Measurements from ENCODE around the gene LSM2. TPM values are rescaled to one million over a fixed set of nuclear protein-coding genes. Genes with fewer than 3 reads are reported as not detected.

Gene LSM2
- total and polyA plus RNA-seq, 2 experiments from 2014 or later: 51.9 to 57.9 TPM

- Histone ChIP-seq H3K4me3 (no peak overlapping the region), H4K20me1 (ENCODE audit: insufficient read depth, poor library complexity, severe bottlenecking) (no peaks in the 10 kb centered on the region), H2AFZ (no peak overlapping the region), H3K9me3 (ENCODE audit: low read depth) (no peaks in the 10 kb centered on the region), H3K4me2 (no peak overlapping the region), H3K36me3 (replicated peaks; ENCODE audit: insufficient read depth, low read depth) (no peaks in the 10 kb centered on the region), H3K9me2 (replicated peaks; ENCODE audit: insufficient read depth) (no peaks in the 10 kb centered on the region), H3K27me3 (no peaks in the 10 kb centered on the region), H3K4me1 (ENCODE audit: insufficient read depth) (peaks cover 8% of the 10 kb centered on the region), H3K79me2 (no peaks in the 10 kb centered on the region), H3K27ac (no peak overlapping the region)
- TF ChIP-seq, protein P1, sequence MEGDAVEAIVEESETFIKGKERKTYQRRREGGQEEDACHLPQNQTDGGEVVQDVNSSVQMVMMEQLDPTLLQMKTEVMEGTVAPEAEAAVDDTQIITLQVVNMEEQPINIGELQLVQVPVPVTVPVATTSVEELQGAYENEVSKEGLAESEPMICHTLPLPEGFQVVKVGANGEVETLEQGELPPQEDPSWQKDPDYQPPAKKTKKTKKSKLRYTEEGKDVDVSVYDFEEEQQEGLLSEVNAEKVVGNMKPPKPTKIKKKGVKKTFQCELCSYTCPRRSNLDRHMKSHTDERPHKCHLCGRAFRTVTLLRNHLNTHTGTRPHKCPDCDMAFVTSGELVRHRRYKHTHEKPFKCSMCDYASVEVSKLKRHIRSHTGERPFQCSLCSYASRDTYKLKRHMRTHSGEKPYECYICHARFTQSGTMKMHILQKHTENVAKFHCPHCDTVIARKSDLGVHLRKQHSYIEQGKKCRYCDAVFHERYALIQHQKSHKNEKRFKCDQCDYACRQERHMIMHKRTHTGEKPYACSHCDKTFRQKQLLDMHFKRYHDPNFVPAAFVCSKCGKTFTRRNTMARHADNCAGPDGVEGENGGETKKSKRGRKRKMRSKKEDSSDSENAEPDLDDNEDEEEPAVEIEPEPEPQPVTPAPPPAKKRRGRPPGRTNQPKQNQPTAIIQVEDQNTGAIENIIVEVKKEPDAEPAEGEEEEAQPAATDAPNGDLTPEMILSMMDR (IDR thresholded peaks at IDR 0.05; ENCODE audit: poor library complexity): no peak
- TF ChIP-seq EZH2 (IDR thresholded peaks at IDR 0.05; ENCODE audit: borderline replicate concordance): no peak
- no peak for TF ChIP-seq EZH2phosphoT487 (IDR thresholded peaks at IDR 0.05; ENCODE audit: low read depth, severe bottlenecking, unreplicated experiment)
- 83% methylated on average over 7 of the region's 8 CpGs for WGBS (ENCODE audit: low lambda C conversion rate, missing lambda C conversion rate)
- no peak for DNase-seq (ENCODE audit: low spot score)
These were observed 43.7 kb downstream of the LSM2 start for GRCh38 chr6:31762878-31763618.

DNA sequence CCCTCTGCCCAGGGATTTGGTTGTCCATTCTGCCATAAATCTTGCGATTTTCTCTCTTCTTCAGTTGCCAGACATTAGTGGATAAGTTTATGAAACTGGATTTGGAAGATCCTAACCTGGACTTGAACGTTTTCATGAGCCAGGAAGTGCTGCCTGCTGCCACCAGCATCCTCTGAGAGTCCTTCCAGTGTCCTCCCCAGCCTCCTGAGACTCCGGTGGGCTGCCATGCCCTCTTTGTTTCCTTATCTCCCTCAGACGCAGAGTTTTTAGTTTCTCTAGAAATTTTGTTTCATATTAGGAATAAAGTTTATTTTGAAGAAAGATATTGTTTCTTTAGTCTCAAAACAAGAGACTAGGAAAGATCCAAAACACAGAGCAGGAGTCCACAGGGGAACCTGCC, 44.4 kb downstream of the LSM2 start, which contains the start of gene SAPCD1:
SAPCD1 (plus strand) TSS at position 301 of the 400 bp plus-strand sequence. CDS start 399 bp downstream, outside the sequence.
- no peaks in the 10 kb centered on the region for H3K9me3 ChIP-seq (ENCODE audit: low read depth)
- H3K36me3 ChIP-seq (replicated peaks; ENCODE audit: insufficient read depth, low read depth): no peaks in the 10 kb centered on the region
- H2AFZ ChIP-seq: no peak within 1 kb of the TSS
- no peak for DNase-seq (ENCODE audit: low spot score)
- no peak for TF ChIP-seq EZH2 (IDR thresholded peaks at IDR 0.05; ENCODE audit: borderline replicate concordance)
- TF ChIP-seq EZH2phosphoT487 (IDR thresholded peaks at IDR 0.05; ENCODE audit: low read depth, severe bottlenecking, unreplicated experiment): no peak
- TF ChIP-seq, protein P1 (IDR thresholded peaks at IDR 0.05; ENCODE audit: poor library complexity): no peak
- H3K4me2 ChIP-seq: no peak within 1 kb of the TSS
- H3K27me3 ChIP-seq: no peaks in the 10 kb centered on the region
- H3K4me3 ChIP-seq: no peak within 1 kb of the TSS
- no peak within 1 kb of the TSS for H3K27ac ChIP-seq
- no peaks in the 10 kb centered on the region for H4K20me1 ChIP-seq (ENCODE audit: insufficient read depth, poor library complexity, severe bottlenecking)
- no peaks in the 10 kb centered on the region for H3K79me2 ChIP-seq
- H3K4me1 ChIP-seq (ENCODE audit: insufficient read depth): peaks cover 8% of the 10 kb centered on the region
- WGBS (ENCODE audit: low lambda C conversion rate, missing lambda C conversion rate): 89% methylated on average over 4 of the region's 4 CpGs
- no peaks in the 10 kb centered on the region for H3K9me2 ChIP-seq (replicated peaks; ENCODE audit: insufficient read depth)

DNA sequence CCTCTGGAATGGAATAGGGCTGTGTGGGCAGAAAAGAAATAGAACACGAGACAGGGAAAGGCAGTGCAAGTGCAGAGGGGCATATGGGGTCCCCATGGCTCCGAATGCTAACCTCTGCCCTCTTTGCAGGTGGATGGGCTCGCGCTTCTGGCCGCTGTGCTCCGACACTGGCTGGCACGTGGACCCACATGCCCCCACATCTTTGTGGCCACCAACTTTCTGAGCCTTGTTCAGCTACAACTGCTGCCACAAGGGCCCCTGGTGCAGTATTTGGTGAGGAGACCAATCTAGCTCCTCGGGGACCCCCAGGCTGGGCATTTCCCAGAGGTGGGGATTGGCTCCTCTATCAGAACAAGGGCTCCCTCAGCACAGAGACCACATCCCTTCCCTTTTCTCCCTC, 45.4 kb downstream of the LSM2 start:
- Histone ChIP-seq H3K4me3 (no peak overlapping the region), H3K9me3 (ENCODE audit: low read depth) (no peaks in the 10 kb centered on the region), H3K79me2 (no peaks in the 10 kb centered on the region), H4K20me1 (ENCODE audit: insufficient read depth, poor library complexity, severe bottlenecking) (no peaks in the 10 kb centered on the region), H3K4me1 (ENCODE audit: insufficient read depth) (peaks cover 8% of the 10 kb centered on the region), H3K4me2 (no peak overlapping the region), H3K27me3 (no peaks in the 10 kb centered on the region), H3K36me3 (replicated peaks; ENCODE audit: insufficient read depth, low read depth) (no peaks in the 10 kb centered on the region), H2AFZ (no peak overlapping the region), H3K9me2 (replicated peaks; ENCODE audit: insufficient read depth) (no peaks in the 10 kb centered on the region), H3K27ac (no peak overlapping the region)
- TF ChIP-seq, protein P1 (IDR thresholded peaks at IDR 0.05; ENCODE audit: poor library complexity): no peak
- TF ChIP-seq EZH2 (IDR thresholded peaks at IDR 0.05; ENCODE audit: borderline replicate concordance): no peak
- TF ChIP-seq EZH2phosphoT487 (IDR thresholded peaks at IDR 0.05; ENCODE audit: low read depth, severe bottlenecking, unreplicated experiment): no peak
- WGBS (ENCODE audit: low lambda C conversion rate, missing lambda C conversion rate): 97% methylated on average over 8 of the region's 8 CpGs
- no peak for DNase-seq (ENCODE audit: low spot score)

All from hepatocyte (in vitro differentiated cells).